H1 (cell line): ENCODE data around the gene TMEM41A. TPM values are rescaled to one million over a fixed set of nuclear protein-coding genes. Genes with fewer than 3 reads are reported as not detected.

ENCODE experiments used
- BACH1 ChIP-seq: IDR thresholded peaks from 2 replicates; pipeline ENCODE4 v1.6.1; 2012; ENCODE audit warnings: low read length, improper control_type of control experiment
- BRCA1 ChIP-seq: IDR thresholded peaks from 2 replicates; pipeline ENCODE4 v1.6.1; 2012; ENCODE audit warnings: low read depth, low read length, improper control_type of control experiment
- CTBP2 ChIP-seq: IDR thresholded peaks from 2 replicates; pipeline ENCODE4 v1.7.0; 2011; ENCODE audit warnings: borderline replicate concordance, mild to moderate bottlenecking, moderate library complexity, mixed read lengths, low read length; ENCODE audit not compliant: insufficient read depth, insufficient read length
- GTF2F1 ChIP-seq: IDR thresholded peaks from 2 replicates; pipeline ENCODE4 v1.6.1; 2012; ENCODE audit warnings: low read depth, low read length, improper control_type of control experiment, borderline replicate concordance
- RFX5 ChIP-seq: IDR thresholded peaks from 2 replicates; pipeline ENCODE4 v1.6.1; 2011; ENCODE audit warnings: low read depth, low read length, improper control_type of control experiment, borderline replicate concordance
- YY1 ChIP-seq: IDR thresholded peaks from 2 replicates; pipeline ENCODE4 v1.6.1; 2011; ENCODE audit warnings: low read depth, mild to moderate bottlenecking, low read length
- polyA plus RNA-seq, 7 experiments: library from polyadenylated mRNA; depleted of rRNA in 3 of 7; stranded (reverse) in 5 of 7; unstranded in 2 of 7; fragments of >200 nt in 5 of 7; fragments of 200-250 nt in 2 of 7; gene quantifications; 1 replicate in 5 of 7; 2 replicates in 1 of 7; 4 replicates in 1 of 7; pipeline versions ENCODE4 v1.2.1 to v1.2.3, GENCODE V29; 2011 to 2013; ENCODE audit warnings: missing spikeins in 2 of 7, mixed read lengths in 2 of 7
- total RNA-seq: library from RNA; stranded (reverse); fragmentation: NEBNext Ultra II Directional; extraction: Animal tissue kit (Norgen Biotek cat#: 25700); gene quantifications from 2 replicates; pipeline ENCODE4 v1.2.1, GENCODE V29; 2021

TMEM41A gene
- total and polyA plus RNA-seq, 2 of the 8 experiments (the other 6 are each of a cell fraction or from before 2014, with no cell fraction given), result 14.1 to 17.5 TPM

GRCh38 chr3:185507883-185508282 is 9.0 kb upstream of the TMEM41A start (continued):
- TF ChIP-seq YY1 (no peak), RFX5 (no peak), GTF2F1 (no peak), CTBP2 (no peak), BACH1 (no peak), BRCA1 (no peak)
